ENCODE data around the gene PHYKPL.

DNA sequence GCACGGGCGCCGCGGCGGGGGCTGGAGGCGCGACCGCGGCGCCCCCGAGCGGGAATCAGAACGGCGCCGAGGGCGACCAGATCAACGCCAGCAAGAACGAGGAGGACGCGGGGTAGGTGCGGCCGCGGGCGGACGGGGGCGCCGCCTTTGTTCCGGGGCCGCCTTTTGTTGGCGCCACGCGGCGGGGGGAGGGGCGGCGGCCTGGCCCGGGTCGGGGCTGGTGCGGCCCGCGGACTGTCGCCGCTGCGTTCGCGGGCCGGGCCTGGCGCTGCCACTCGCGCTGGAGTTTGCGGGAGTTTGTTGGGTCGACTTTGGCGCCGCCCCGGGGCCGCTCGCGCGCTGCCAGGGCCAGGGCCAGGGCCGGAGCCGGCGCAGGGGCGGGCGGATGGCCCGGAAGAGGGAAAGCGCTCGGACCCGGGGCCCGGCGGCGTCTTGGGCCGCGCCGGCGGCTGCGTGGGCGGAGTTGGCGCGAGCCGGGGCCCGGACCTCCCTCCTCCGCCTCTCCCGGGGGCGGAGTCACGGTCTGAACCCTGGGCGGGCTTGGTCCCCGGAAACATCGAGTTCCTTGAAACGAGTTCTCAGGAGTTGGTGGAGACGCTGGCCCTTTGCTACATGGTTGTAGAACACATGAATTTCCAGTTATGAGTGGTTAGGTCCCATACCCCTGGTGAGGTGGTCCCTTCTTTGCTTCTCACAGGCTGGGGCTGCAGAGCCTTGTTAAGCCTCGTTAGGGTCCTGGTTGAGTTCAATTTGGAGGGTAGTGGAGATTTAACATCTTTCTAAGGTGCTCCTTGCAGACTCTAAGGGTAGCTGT lies 27.5 kb downstream of the PHYKPL start:
- TF ChIP-seq, protein P1, sequence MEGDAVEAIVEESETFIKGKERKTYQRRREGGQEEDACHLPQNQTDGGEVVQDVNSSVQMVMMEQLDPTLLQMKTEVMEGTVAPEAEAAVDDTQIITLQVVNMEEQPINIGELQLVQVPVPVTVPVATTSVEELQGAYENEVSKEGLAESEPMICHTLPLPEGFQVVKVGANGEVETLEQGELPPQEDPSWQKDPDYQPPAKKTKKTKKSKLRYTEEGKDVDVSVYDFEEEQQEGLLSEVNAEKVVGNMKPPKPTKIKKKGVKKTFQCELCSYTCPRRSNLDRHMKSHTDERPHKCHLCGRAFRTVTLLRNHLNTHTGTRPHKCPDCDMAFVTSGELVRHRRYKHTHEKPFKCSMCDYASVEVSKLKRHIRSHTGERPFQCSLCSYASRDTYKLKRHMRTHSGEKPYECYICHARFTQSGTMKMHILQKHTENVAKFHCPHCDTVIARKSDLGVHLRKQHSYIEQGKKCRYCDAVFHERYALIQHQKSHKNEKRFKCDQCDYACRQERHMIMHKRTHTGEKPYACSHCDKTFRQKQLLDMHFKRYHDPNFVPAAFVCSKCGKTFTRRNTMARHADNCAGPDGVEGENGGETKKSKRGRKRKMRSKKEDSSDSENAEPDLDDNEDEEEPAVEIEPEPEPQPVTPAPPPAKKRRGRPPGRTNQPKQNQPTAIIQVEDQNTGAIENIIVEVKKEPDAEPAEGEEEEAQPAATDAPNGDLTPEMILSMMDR (IDR thresholded peaks at IDR 0.05): no peak
- no peak for TF ChIP-seq EZH2 (IDR thresholded peaks at IDR 0.05)
